ENCODE data around the gene SPACA7. TPM values are rescaled to one million over a fixed set of nuclear protein-coding genes. Genes with fewer than 3 reads are reported as not detected.

Gene SPACA7
- total RNA-seq, 1 experiment from 2014 or later: not detected

GRCh38 chr13:112347986-112348385, 28.2 kb upstream of the SPACA7 start:
- H4K20me1 ChIP-seq (ENCODE audit: low read length): no peaks in the 10 kb centered on the region
- no peak overlapping the region for H3K4me3 ChIP-seq (ENCODE audit: low read length)
- no peaks in the 10 kb centered on the region for H3K79me2 ChIP-seq (ENCODE audit: low read length)
- no peaks in the 10 kb centered on the region for H3K4me1 ChIP-seq (ENCODE audit: insufficient read depth, low read length)
- no peak overlapping the region for H3K4me2 ChIP-seq (ENCODE audit: low read length)
- DNase-seq: no peak
- peaks cover 94% of the 10 kb centered on the region for H3K27me3 ChIP-seq (ENCODE audit: low read length)
- BruUV-seq (replicated peaks): no TSS peak
- no peak for ATAC-seq
- H3K9me2 ChIP-seq (replicated peaks; ENCODE audit: low read length): no peaks in the 10 kb centered on the region
- TF ChIP-seq EZH2phosphoT487 (IDR thresholded peaks at IDR 0.05; ENCODE audit: borderline replicate concordance, low read length) (no peak), CTCF (conservative IDR thresholded peaks at IDR 0.05; ENCODE audit: low read depth, low read length) (no peak), EZH2 (IDR thresholded peaks at IDR 0.05; ENCODE audit: low read length, unreplicated experiment) (no peak)
- no peak overlapping the region for H2AFZ ChIP-seq (ENCODE audit: low read length)
- ChIA-PET POLR2A (ENCODE audit: unreplicated experiment) (no interaction called here), CTCF (no interaction called here)
- H3F3A ChIP-seq (ENCODE audit: low read length, unreplicated experiment): no peaks in the 10 kb centered on the region
- H3K27ac ChIP-seq (ENCODE audit: low read length): no peak overlapping the region
- intact Hi-C loops (cut with micrococcal nuclease): no loop called here
- no peak overlapping the region for H3K9ac ChIP-seq (ENCODE audit: low read length)
- no peaks in the 10 kb centered on the region for H3K36me3 ChIP-seq (ENCODE audit: low read depth, low read length)
- no peaks in the 10 kb centered on the region for H3K9me3 ChIP-seq (ENCODE audit: low read length)

- ATAC-seq: no peak
- Histone ChIP-seq H2AFZ (ENCODE audit: low read length) (no peak overlapping the region), H3K9ac (ENCODE audit: low read length) (no peak overlapping the region), H3K36me3 (ENCODE audit: low read depth, low read length) (no peaks in the 10 kb centered on the region), H3F3A (ENCODE audit: low read length, unreplicated experiment) (no peaks in the 10 kb centered on the region), H3K9me2 (replicated peaks; ENCODE audit: low read length) (no peaks in the 10 kb centered on the region), H3K79me2 (ENCODE audit: low read length) (no peaks in the 10 kb centered on the region), H3K4me3 (ENCODE audit: low read length) (no peak overlapping the region), H3K4me1 (ENCODE audit: insufficient read depth, low read length) (no peaks in the 10 kb centered on the region), H3K9me3 (ENCODE audit: low read length) (no peaks in the 10 kb centered on the region), H3K27me3 (ENCODE audit: low read length) (peaks cover 86% of the 10 kb centered on the region), H3K4me2 (ENCODE audit: low read length) (no peak overlapping the region), H4K20me1 (ENCODE audit: low read length) (no peaks in the 10 kb centered on the region), H3K27ac (ENCODE audit: low read length) (no peak overlapping the region)
- BruUV-seq (replicated peaks): no TSS peak
- TF ChIP-seq CTCF (conservative IDR thresholded peaks at IDR 0.05; ENCODE audit: low read depth, low read length): no peak
- no peak for TF ChIP-seq EZH2 (IDR thresholded peaks at IDR 0.05; ENCODE audit: low read length, unreplicated experiment)
- TF ChIP-seq EZH2phosphoT487 (IDR thresholded peaks at IDR 0.05; ENCODE audit: borderline replicate concordance, low read length): no peak
- intact Hi-C loops (cut with micrococcal nuclease): no loop called here
- ChIA-PET CTCF (no interaction called here), POLR2A (ENCODE audit: unreplicated experiment) (no interaction called here)
- no peak for DNase-seq
These were observed 27.4 kb upstream of the SPACA7 start for GRCh38 chr13:112348642-112349345.

- no peak overlapping the region for H3K4me2 ChIP-seq (ENCODE audit: low read length)
- H3K4me1 ChIP-seq (ENCODE audit: insufficient read depth, low read length): no peaks in the 10 kb centered on the region
- ChIA-PET POLR2A (ENCODE audit: unreplicated experiment) (no interaction called here), CTCF (no interaction called here)
- no peak for DNase-seq
- no peaks in the 10 kb centered on the region for H4K20me1 ChIP-seq (ENCODE audit: low read length)
- BruUV-seq (replicated peaks): no TSS peak
- H3K27me3 ChIP-seq (ENCODE audit: low read length): peaks cover 77% of the 10 kb centered on the region
- H3K9ac ChIP-seq (ENCODE audit: low read length): no peak overlapping the region
- no peaks in the 10 kb centered on the region for H3F3A ChIP-seq (ENCODE audit: low read length, unreplicated experiment)
- H3K79me2 ChIP-seq (ENCODE audit: low read length): no peaks in the 10 kb centered on the region
- H3K27ac ChIP-seq (ENCODE audit: low read length): no peak overlapping the region
- H3K9me2 ChIP-seq (replicated peaks; ENCODE audit: low read length): no peaks in the 10 kb centered on the region
- TF ChIP-seq CTCF (conservative IDR thresholded peaks at IDR 0.05; ENCODE audit: low read depth, low read length): no peak
- TF ChIP-seq EZH2 (IDR thresholded peaks at IDR 0.05; ENCODE audit: low read length, unreplicated experiment): no peak
- no peak for TF ChIP-seq EZH2phosphoT487 (IDR thresholded peaks at IDR 0.05; ENCODE audit: borderline replicate concordance, low read length)
- H3K9me3 ChIP-seq (ENCODE audit: low read length): no peaks in the 10 kb centered on the region
- no peak overlapping the region for H2AFZ ChIP-seq (ENCODE audit: low read length)
- no peaks in the 10 kb centered on the region for H3K36me3 ChIP-seq (ENCODE audit: low read depth, low read length)
- no peak overlapping the region for H3K4me3 ChIP-seq (ENCODE audit: low read length)
- intact Hi-C loops (cut with micrococcal nuclease): no loop called here
- ATAC-seq: no peak
These were observed 26.5 kb upstream of the SPACA7 start for GRCh38 chr13:112349681-112350080.
